Measurements from ENCODE around the gene SAMD11.

SAMD11 gene

GRCh38 chr1:993379-993995, 69.8 kb downstream of the SAMD11 start:
- Histone ChIP-seq H3K9me3 (ENCODE audit: insufficient read depth, low read length) (peaks cover 11% of the 10 kb centered on the region; the same call in 1 of the 2 replicates), H3K36me3 (ENCODE audit: insufficient read depth, insufficient read length, low read length) (peaks cover 4% of the 10 kb centered on the region), H3K4me3 (ENCODE audit: insufficient read length, low read depth) (no peak overlapping the region), H3K4me1 (ENCODE audit: insufficient read depth, insufficient read length) (peaks cover 10% of the 10 kb centered on the region), H3K27me3 (ENCODE audit: insufficient read depth, insufficient read length) (no peaks in the 10 kb centered on the region), H3K9ac (ENCODE audit: insufficient read length, low read depth) (no peak overlapping the region)
- TF ChIP-seq SUZ12 (IDR thresholded peaks at IDR 0.05; ENCODE audit: extremely low read depth, insufficient read depth, insufficient read length) = no peak
- no peak for TF ChIP-seq ZNF274 (IDR thresholded peaks at IDR 0.05; ENCODE audit: low read depth, low read length)
- TF ChIP-seq YY1 (IDR thresholded peaks at IDR 0.05; ENCODE audit: insufficient read depth, insufficient read length) = no peak
- no peak for DNase-seq (ENCODE audit: low read depth, low spot score)
